Activated CD4-positive, alpha-beta T cell treated with anti-CD3 and anti-CD28 coated beads for 24 hours (primary cell): ENCODE measurements around the gene RNASE3.
"Not testable (repeated sequence)": the region's sequence is repeated elsewhere in the genome, so short reads cannot be mapped to it uniquely, and the experiment has no call there.

Experiments
- DNase-seq, 2 donors: peaks; one replicate each; pipeline ENCODE4 v3.0.0-alpha.2; 2020; ENCODE audit warnings: low read depth in 2 of 2

Gene RNASE3

GRCh38 chr14:20919038-20919756 is 28.0 kb downstream of the RNASE3 start:
- not testable (repeated sequence) for DNase-seq

GRCh38 chr14:20923766-20924297 is 32.6 kb downstream of the RNASE3 start:
- not testable (repeated sequence) for DNase-seq

GRCh38 chr14:20934148-20934762 is 43.1 kb downstream of the RNASE3 start:
- DNase-seq: peak; percentile 4 to 37

GRCh38 chr14:20935303-20935984 is 44.3 kb downstream of the RNASE3 start:
- DNase-seq: no peak
